ENCODE results near the gene ANKRD36. TPM values are rescaled to one million over a fixed set of nuclear protein-coding genes. Genes with fewer than 3 reads are reported as not detected.
"Not testable (repeated sequence)": the region's sequence is repeated elsewhere in the genome, so short reads cannot be mapped to it uniquely, and the experiment has no call there.

The ANKRD36 gene
- total RNA-seq, result 10 to 100 TPM; 21.4 to 21.5 TPM

DNA sequence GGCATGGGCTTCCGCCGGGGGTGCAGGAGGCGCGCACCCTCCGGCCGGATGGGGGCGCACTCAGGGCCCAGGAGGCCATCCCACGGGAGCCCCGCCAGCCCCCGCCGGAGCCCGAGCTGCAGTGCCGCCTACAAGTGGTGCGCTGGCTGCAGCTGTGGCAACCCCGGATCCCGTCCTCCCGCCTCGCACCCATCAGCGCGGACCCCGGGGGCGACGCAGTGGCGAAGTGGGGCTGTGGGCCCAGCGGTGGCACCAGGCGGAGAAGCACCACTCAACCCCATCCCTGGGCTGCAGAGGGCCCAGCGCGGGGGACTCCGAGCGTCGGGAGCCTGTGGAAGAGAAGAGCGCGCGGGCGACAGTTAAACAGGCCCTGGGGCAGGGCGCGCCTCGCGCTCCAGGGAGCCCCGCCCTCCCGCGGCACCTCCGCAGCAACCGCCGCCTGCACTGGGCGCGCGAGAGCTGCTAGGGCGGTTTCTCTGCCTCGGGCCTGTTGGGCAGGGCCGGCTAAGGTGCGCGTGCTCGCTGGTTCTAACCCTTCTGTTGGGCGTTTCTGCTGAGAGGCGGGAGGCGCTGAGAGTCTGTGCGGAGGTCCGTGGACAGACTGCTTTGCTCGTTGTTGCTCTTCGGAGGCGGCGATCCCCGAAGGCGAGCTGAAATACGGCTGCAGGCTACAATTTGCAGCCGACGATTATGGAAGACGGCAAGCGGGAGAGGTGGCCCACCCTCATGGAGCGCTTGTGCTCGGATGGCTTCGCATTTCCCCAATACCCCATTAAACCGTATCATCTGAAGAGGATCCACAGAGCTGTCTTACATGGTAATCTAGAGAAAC lies at the start of gene ANKRD36:
Gene ANKRD36 (plus strand): TSS at position 104 of the 832 bp plus-strand sequence. CDS start 587 bp downstream, at position 691.
- ChIA-PET POLR2A (interaction anchor here (0.7 kb wide), 1 partner anchor 590 kb away, joined by 3 read pairs; no protein-coding TSS in a partner anchor), CTCF (interaction anchor here (0.8 to 2.1 kb wide), 3 partner anchors 101 to 256 kb away, joined by 3 to 6 read pairs (median 5); partner anchors contain the start of gene ANKRD39)

DNA sequence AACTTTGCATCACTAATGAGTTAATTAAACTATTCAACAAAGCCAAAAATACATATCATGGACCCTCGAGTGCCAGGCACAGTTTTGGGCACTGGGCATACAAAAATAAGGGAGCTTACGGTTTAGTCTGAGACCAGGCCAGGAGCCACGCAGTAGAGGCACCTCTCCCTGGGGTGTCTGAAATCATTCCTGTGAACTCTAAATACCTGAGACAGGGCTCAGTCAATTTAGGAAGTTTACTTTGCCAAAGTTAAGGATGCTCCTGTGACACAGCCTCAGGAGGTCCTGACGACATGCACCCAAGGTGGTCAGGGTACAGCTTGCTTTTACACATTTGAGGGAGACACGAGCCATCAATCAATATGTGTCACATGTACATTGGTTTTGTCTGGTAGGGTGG lies 46.9 kb upstream of the ANKRD36 start:
- CTCF ChIA-PET, POLR2A ChIA-PET: not testable (repeated sequence)

DNA sequence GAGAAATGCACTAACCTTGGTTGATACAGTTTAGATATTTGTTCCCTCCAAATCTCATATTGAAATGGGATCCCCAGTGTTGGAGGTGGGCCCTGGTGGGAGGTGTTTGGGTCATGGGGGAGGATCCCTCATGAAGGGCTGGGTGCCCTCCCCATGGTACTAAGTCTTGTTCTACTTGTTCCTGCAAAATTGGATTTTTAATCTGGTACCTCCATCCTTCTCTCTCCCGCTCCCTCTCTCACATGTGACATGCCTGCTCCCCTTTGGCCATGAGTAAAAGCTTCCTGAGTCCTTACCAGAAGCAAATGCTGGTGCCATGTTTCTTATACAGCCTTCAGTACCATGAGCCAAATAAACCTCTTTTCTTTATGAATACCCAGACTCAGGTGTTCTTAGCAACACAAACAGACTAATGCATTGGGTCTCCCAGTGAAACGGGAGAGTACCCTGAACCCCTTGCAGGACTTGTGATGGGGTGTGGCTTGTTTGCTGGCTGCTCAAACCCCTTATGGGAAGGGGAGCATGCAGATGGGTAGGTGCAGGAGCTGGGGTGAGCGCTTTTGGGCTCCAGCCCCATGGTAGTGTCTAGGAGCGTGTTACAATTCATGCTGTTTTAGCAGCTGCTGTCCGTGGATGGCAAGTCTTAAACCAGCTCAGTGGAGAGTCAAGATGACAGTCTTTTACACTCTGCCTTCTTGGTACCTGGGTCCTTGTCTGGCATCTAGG lies 45.5 kb upstream of the ANKRD36 start:
- POLR2A ChIA-PET, result no interaction called here
- CTCF ChIA-PET, result no interaction called here

DNA sequence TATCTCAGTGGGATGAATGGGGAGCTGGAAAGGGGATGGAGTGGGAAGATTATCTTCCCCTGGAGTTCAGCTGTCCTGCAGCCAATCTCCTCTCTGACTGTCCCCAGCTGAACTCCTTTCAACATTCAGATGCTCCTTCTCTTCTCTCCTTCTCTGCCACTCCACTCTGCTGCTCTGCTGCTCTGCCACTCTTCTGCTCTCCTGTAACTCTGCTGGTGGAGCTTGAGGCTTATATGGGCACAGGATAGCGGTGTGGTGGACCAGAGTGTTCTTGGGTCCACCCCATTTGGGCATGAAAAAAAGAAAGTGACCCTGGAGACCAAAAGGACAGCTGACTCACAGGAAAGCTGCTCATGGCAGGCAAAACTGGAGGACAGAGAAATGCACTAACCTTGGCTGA lies 44.9 kb upstream of the ANKRD36 start:
- ChIA-PET CTCF (no interaction called here), POLR2A (no interaction called here)

DNA sequence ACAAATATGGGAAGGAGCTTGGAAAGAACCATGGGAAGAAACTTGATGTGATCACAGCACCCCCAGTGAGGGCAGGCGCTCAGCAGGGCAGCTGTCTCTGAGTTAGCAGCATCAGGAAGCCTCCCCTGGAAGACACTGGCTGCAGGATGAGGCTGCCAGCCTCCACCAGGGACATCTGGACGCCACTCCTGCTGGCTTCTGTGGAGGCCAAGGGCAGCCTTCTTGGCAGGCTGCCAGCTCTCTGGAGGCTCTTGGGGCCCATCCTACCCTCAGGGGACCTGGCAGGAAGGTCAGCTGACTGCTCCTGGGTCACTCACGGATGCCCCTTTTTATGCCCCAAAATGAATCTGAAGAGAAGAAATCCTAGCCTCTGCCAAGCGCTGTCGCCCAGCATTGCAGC lies 44.2 kb upstream of the ANKRD36 start:
- CTCF ChIA-PET, POLR2A ChIA-PET: not testable (repeated sequence)

DNA sequence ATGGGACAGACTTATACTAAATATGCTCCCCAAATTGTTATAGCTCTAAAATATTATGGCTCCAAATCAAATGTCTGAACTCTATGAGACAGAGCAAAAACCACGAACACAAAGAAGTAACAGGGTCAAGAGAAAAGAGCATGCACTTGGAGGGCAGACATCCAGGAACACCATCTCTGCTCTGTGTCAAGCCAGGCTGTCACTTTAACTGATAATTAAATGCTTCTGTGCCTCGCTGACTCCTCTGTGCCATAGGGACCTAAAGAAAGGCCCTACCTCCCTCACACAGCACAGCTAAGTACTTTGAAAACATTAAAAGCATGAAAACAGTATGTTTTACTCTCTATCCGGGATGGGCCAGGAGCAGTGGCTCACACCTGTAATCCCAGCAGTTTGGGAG lies 42.0 kb upstream of the ANKRD36 start:
- POLR2A ChIA-PET, CTCF ChIA-PET: not testable (repeated sequence)

DNA sequence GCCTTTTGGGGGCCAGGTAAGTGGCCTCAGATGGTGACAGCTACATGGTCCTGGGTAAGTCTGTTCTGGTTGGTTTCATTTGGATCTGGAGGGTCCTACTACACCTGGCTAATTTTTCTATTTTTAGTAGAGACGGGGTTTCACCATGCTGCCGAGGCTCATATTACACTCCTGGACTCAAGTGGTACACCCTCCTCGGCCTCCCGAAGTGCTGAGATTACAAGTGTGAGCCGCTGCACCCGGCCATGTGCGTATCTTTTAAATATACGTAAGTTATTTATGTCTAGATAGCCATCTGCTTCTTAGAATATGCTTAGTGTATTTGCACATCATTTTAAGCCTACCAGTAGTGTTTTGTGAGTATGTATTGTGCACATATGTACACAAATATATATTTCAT lies 35.7 kb upstream of the ANKRD36 start:
- POLR2A ChIA-PET, CTCF ChIA-PET: not testable (repeated sequence)

DNA sequence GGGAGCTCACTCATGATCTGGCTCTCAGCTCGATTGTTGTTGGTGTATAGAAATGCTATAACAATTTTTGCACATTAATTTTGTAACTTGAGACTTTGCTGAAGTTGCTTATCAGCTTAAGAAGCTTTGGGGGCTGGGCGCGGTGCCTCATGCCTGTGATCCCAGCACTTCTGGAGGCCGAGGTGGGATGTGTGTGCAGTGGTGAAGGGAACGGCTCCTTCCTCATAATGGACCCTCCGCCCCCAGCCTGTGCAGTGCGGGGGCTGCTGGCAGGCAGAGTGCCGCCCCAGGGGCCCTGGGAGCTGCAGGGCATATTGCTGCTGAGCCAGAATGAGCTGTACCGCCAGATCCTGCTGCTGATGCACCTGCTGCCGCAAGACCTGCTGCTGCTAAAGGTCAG lies 32.1 kb upstream of the ANKRD36 start:
- CTCF ChIA-PET, POLR2A ChIA-PET: not testable (repeated sequence)

DNA sequence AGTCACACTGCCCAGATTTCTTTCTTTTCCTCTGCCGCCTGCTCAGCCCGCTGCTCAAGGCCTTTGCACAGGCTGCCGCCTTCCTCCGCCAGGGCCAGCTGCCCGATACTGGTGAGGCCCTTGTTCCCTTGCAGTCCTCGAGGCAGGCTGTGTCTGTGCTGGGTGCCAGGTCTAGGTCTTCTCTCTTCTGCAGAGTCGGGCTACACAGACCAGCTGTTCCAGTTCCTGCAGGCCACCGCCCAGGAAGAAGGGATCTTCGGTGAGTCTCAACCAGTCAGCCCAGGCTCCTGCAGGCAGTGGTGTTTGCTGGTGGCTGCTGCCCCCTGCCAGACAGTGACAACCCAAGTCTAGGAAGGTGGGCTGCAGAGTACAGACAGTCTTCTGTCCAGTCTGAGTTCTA lies 30.7 kb upstream of the ANKRD36 start:
- POLR2A ChIA-PET, CTCF ChIA-PET: not testable (repeated sequence)

DNA sequence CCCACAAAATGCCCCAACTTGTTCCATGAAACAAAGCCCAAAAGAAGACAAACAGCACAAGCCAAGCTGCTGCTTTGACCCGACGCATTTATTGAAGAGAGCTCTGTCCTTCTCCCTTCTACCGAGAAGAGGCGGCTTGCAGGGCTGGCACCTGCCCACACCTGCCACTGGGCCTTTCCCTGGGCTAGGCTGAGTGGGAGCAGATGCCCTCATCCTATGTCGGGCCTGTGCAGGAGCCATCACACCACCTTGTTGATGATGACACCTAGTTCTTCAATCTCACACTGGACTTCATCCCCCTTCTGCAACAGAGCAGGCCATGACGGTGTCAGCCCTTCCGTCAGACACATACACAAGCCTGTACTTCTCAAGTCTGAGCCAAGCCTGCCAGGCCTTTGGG lies 29.4 kb upstream of the ANKRD36 start:
- CTCF ChIA-PET, POLR2A ChIA-PET: not testable (repeated sequence)

DNA sequence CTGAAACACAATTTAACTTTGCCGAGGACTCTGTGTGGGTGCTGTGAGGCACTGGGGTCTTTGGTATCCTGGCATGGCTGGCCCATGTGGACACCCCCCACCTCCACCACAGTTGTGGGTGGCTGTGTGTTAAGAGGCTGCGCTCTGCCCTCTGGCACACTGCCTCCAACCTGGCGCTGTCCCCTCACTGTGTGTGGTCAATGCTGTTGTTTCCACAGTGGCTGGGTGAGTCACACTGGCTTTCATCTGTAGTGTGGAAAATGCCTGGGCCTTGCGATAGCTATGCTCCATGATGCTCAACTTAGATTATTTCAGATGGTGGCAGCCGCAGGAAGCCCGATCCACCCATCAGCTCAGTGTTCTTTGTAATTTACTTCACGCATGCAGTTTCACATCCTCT lies 27.9 kb upstream of the ANKRD36 start:
- POLR2A ChIA-PET, result not testable (repeated sequence)
- CTCF ChIA-PET, result interaction anchor here (0.7 kb wide), 1 partner anchor 39 kb away, joined by 3 read pairs; no protein-coding TSS in a partner anchor

DNA sequence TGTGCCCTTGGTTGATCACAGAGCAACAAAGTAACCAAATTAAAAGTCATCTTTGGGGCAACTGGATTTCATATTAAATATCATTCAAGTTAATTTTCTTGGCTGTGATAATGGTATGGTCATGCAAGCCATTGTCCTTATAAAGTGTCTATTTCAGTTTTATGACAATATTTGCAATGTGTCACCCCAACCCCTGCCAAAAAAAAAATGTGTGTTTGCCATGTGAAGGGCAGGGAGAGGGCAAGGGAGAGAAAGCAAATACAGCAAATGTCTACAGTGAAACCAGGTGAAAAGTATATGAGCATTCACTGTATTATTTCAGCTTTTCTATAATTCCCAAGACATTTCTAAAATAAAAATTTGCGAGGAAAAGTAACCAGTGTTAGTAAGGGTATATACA lies 24.2 kb upstream of the ANKRD36 start:
- POLR2A ChIA-PET, CTCF ChIA-PET: not testable (repeated sequence)

DNA sequence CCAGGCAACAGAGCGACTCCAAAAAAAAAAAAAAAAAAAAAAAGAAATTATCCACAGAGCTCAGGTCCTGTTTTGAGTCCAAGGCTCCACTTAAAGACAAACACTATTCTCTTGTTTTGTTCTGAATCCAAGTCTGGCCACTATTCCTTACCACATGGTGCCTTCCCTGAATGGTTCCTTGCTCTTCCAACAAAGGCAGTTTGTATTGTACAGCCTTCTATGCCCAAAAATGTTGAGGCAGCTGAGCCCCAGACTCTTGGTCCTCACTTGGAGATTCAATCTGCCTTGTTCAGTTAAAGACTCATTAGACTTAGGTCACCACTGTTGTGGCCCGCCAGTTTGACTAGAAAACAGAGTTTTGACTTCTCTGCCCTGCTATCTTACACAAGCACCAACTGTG lies 20.0 kb upstream of the ANKRD36 start:
- CTCF ChIA-PET, result not testable (repeated sequence)

DNA sequence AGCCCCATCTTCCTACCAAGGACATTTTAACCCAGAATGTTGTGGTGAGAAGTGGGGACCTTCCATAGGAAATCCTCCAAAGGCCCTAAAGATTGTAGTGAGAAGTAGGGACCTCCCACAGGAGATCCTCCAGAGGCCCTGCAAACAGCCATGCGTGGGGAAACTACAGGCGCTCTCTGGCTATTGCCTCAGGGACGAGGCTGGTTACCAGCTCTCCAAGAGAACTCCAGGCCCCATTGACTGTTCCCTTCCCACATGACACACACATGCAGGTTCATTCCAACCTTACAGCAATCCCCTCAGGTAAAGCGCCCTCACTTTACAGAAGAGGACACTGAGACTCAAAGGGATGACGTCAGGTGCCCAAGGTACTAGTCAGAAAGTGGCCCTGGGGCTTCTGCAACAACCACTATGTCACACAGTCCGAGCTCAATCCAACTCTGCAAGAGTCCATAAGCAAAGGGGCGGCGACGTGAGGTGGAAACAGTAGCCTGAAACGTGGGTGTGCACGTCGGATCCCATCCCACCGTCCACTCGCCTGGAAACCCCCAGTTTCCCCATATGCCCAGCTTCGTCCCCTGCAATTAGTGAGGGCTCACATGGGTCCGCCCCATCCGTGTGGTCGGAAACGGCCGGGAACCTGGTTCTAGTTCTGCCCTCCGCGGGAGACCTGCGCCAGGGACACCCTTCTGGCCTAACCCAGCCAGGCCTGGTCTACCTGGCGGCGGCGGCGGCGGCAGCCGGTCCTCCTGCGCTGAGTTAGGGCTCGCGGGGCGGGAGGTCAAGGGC lies 18.8 kb upstream of the ANKRD36 start:
- POLR2A ChIA-PET, CTCF ChIA-PET: not testable (repeated sequence)

More for the DNA sequence above, 20.0 kb upstream of the ANKRD36 start:
- POLR2A ChIA-PET, result not testable (repeated sequence)

DNA sequence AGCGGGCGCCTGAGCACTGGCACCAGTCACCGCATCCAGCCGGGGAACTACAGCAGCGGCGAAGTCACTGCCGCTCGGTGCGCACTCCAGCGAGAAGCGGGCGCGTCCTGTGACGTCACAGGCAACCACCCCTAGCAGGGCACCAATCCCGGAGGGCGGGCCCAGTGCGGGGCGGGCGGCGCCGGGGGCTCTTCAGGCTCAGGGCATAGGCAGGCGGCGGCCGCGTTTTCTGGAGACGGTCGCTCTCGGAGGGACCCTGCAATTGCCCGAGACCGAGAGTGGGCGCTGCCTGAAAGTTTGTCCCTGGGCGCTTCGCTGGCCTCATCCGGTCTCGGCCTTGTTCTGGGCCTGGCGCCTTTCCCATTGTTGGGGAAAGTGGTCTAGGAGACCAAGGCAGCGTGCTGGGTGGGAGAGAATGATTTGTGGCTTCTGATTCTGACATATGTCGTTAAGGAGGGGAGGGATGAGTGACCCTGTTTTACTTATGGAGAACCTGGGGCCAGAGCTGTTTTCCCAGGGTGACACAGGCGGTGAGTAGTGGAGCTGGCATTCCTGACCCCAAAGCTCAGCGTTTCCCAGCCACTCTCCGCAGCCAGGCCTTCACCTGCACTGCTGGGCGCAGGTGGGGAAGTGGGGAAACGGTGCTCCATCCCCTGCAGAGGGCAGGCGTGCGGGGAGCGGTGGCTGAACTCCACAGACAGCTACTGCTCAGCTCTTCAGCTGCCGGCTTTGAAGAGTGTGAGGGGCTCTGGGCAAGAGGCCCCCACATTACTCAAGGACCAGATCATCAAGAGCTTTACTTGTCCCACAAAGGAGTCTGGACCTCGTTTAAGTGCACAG lies 18.0 kb upstream of the ANKRD36 start, which contains the start of gene FAHD2B:
Gene FAHD2B (minus strand): TSS at position 111 of the 840 bp plus-strand sequence. CDS start 3,176 bp downstream, outside the sequence.
- CTCF ChIA-PET, result interaction anchor here (0.6 kb wide), 1 partner anchor 478 kb away, joined by 3 read pairs; no protein-coding TSS in a partner anchor
- POLR2A ChIA-PET, result not testable (repeated sequence)

DNA sequence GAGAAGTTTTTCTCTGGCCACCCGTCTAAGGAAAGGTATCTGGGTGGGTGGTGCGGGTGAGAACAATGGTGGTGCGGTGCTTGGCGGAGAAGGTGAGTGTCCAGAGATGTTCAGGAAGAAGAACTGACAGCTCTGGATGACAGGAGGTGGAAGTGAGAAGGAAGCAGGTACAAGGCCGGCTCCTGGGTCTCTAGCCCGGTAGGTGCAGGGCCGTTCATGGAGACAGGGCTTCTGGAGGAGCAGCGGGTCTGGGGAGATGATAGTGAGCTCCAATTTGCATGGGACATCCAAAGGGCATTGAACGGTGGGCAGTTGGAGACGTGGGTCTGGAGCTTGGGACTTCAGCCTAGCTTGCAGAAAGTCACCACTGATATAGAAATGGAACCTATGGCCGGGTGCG lies 17.3 kb upstream of the ANKRD36 start:
- ChIA-PET POLR2A (no interaction called here), CTCF (interaction anchor here (0.6 kb wide), 1 partner anchor 479 kb away, joined by 3 read pairs; no protein-coding TSS in a partner anchor)

DNA sequence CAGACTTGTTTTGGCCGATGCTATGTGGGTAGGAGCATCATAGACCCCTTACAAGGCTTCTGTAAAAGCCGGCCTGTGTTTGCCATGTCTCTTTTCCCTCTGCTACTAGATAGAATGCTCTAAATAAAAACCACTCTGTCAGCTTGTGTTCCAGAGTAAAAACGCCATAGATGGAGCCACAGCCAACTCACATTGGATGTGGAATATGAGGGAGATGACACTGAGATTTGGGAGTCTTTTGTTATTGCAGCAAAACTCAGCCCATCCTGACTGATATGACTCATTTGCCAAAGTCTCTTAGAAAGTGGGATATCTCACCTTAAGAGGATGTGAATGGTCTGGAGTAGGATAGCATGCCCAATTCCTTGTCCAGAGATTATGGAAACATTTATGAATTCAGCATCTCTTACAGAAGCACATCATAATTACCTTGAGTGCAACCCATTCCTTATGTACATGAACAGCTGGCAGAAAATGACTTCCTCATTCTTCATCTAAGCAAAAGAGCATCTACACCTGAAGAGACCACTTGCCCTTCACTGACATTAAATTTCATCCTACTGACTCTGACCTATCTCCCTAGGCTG lies 14.1 kb upstream of the ANKRD36 start:
- POLR2A ChIA-PET, CTCF ChIA-PET: not testable (repeated sequence)

DNA sequence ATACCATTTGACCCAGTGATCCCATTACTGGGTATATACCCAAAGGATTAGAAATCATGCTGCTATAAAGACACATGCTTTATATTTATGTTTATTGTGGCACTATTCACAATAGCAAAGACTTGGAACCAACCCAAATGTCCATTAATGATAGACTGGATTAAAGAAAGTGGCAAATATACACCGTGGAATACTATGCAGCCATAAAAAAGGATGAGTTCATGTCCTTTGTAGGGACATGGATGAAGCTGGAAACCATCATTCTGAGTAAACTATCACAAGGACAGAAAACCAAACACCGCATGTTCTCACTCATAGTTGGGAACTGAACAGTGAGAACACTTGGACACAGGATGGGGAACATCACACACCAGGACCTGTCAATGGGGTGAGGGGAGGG lies 6.1 kb upstream of the ANKRD36 start:
- CTCF ChIA-PET, POLR2A ChIA-PET: not testable (repeated sequence)

DNA sequence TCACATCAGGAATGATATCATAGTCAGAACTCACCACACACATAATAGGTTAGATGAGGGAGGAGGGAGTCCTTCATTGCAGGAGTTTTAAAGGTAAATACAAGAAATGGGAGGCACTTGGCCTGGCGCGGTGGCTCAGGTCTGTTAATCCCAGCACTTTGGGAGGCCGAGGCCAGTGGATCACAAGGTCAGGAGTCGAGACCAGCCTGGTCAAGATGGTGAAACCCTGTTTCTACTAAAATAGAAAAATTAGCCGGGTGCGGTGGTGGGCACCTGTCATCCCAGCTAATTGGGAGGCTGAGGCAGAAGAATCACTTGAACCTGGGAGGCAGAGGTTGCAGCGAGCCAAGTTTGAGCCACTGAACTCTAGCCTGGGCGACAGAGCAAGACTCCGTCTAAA lies 1.7 kb upstream of the ANKRD36 start:
- CTCF ChIA-PET, POLR2A ChIA-PET: not testable (repeated sequence)

Data from activated CD8-positive, alpha-beta memory T cell treated with anti-CD3 and anti-CD28 coated beads for 36 hours (primary cell).